Psoas muscle (tissue), 8 donors: ENCODE measurements around the gene RPS6KA3. TPM values are rescaled to one million over a fixed set of nuclear protein-coding genes. Genes with fewer than 3 reads are reported as not detected.

Experiments used
- ATAC-seq, 4 donors: fragments of 200-7000 bp; cut with Tn5 transposase; one replicate each; pipeline ENCODE4 v1.9.1; 2020; ENCODE audit warnings: moderate library complexity in 3 of 4, mild to moderate bottlenecking in 2 of 4
- DNase-seq, 2 donors: peaks; one replicate each; pipeline ENCODE4 v3.0.0-alpha.2; 2020
- H3K27ac ChIP-seq: fragments of 200-600 bp; one replicate; pipeline ENCODE4 v1.8.0; 2022
- H3K27me3 ChIP-seq, 3 donors: fragments of 200-600 bp in 1 of 3; one replicate each; pipeline versions ENCODE4 v1.6.1 to v1.8.0; 2013 to 2022; ENCODE audit warnings: low read length in 2 of 3, mild to moderate bottlenecking in 2 of 3, moderate library complexity in 1 of 3; ENCODE audit not compliant: insufficient read depth in 3 of 3
- H3K36me3 ChIP-seq, 2 donors: fragments of 200-600 bp in 1 of 2; one replicate each; pipeline versions ENCODE4 v1.6.1 to v1.8.0; 2013 to 2022; ENCODE audit warnings: low read depth in 1 of 2, mild to moderate bottlenecking in 1 of 2, moderate library complexity in 1 of 2; ENCODE audit not compliant: insufficient read depth in 1 of 2
- H3K4me1 ChIP-seq: fragments of 200-600 bp; one replicate; pipeline ENCODE4 v1.8.0; 2022
- H3K4me3 ChIP-seq: fragments of 200-600 bp; one replicate; pipeline ENCODE4 v1.8.0; 2022; ENCODE audit warnings: mild to moderate bottlenecking
- H3K9me3 ChIP-seq: fragments of 200-600 bp; one replicate; pipeline ENCODE4 v1.8.0; 2022
- WGBS, 3 donors: extraction: QIAGEN DNeasy Blood & Tissue Kit; methylation state at CpG; one replicate each; pipeline versions ENCODE4 v1.1.6 to v1.1.7; 2013; 5-methylcytosine and 5-hydroxymethylcytosine counted together
- intact Hi-C, 2 donors: fragments of 100-400 bp; cut with DNase I; formaldehyde crosslinking; loops; one replicate each; pipeline versions ENCODE4 v1.11.0 to v1.14.2; 2022
- polyA plus RNA-seq, 3 donors: library from polyadenylated mRNA; stranded (reverse); fragments of 200-250 nt; gene quantifications; one replicate each; pipeline ENCODE4 v1.2.3, GENCODE V29; 2013
- total RNA-seq, 4 donors: library from RNA; stranded (reverse); fragmentation: NEBNext Ultra II Directional in 2 of 4; extraction: Animal tissue kit (Norgen Biotek cat#: 25700) in 2 of 4; gene quantifications; one replicate each; pipeline versions ENCODE4 v1.2.1 to v1.2.4, GENCODE V29; 2021 to 2023
- TF ChIP-seq, protein P1 (sequence below): fragments of 200-600 bp; IDR thresholded peaks from one replicate; pipeline ENCODE4 v1.8.0; 2022; ENCODE audit warnings: antibody characterized with exemption
- donor health status: healthy with polysubstance abuse.
- donor health status: DM: no; HTN: no; CAD: no; lungs with moderate emphysema.
- donor health status: Bipolar disorder and iron deficiency.
- donor health status: healthy.
- donor health status: DM: yes; HTN: yes; CAD: no.
- donor health status: DM: no; HTN: no; CAD: no.
- donor health status: DM: no; HTN: no; CAD: no.
- donor health status: DM: yes; HTN: yes; CAD: no.

Gene RPS6KA3
- total and polyA plus RNA-seq, 7 donors = 35.4 to 91.9 (median 66.2) TPM

DNA sequence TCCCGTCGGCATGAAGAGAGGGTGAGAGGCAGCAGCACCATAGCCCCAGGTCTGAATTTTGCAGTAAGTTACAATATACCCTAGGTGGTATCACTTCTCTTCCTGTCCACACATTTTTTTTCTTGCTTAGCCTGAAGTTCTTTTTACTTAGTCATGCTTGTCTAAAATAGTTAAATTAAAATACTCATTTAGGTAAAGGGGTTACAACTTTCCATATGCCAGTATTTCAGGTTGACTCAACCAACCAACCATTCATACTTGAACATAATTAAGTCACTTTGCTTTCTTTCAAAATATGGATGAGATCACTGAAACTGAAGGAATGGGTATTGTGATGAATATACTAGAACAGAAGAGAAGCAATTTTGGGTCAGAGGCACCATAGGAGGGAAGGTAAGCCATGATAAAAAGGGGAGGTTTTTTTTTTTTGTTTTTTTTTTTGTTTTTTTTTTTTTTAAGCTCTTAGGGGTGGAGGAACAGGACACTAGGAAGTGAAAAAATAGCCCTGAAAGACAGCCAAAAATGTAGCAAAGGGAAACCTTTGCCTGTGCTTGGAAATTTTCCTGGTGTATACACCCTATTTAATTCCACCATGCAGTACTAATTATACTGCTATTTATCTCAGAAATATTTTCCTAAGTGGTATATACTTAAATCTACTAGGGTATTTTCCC lies 41.8 kb downstream of the RPS6KA3 start:
- 51 to 63% (median 63%) methylated on average over 2 of the region's 2 CpGs for WGBS, 3 donors
- Histone ChIP-seq H3K27ac (peak overlapping the region; percentile 42), H3K36me3 (no peaks in the 10 kb centered on the region), H3K4me1 (no peaks in the 10 kb centered on the region), H3K9me3 (no peaks in the 10 kb centered on the region), H3K27me3 (peaks cover 0 to 15% (median 0%) of the 10 kb centered on the region in 3 donors), H3K4me3 (no peak overlapping the region)
- DNase-seq (no peak), ATAC-seq (peak in 2 of 4 donors; percentile 21 to 57)
- intact Hi-C loops = no loop called here
- TF ChIP-seq, protein P1, sequence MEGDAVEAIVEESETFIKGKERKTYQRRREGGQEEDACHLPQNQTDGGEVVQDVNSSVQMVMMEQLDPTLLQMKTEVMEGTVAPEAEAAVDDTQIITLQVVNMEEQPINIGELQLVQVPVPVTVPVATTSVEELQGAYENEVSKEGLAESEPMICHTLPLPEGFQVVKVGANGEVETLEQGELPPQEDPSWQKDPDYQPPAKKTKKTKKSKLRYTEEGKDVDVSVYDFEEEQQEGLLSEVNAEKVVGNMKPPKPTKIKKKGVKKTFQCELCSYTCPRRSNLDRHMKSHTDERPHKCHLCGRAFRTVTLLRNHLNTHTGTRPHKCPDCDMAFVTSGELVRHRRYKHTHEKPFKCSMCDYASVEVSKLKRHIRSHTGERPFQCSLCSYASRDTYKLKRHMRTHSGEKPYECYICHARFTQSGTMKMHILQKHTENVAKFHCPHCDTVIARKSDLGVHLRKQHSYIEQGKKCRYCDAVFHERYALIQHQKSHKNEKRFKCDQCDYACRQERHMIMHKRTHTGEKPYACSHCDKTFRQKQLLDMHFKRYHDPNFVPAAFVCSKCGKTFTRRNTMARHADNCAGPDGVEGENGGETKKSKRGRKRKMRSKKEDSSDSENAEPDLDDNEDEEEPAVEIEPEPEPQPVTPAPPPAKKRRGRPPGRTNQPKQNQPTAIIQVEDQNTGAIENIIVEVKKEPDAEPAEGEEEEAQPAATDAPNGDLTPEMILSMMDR = no peak

DNA sequence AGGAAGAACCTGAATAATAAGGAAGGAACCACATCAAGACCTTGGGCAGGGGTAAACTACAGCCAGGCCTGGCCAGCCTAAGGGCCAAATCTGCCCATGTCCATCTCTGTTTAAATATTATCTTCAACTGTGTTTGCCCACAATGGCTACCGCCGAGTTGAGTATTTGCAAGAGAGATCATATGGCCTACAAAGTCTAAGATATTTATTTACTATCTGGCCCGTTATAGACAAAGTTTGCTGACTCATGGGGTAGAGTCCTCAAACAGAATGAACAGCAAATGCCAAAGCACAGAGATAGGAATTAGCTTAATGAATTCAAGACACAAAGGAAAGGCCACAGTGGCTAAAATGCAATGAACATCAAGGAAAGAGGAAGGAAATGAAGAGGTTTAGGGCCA lies 44.8 kb downstream of the RPS6KA3 start:
- peak in 3 of 4 donors; percentile 17 to 46 (median 32) for ATAC-seq
- WGBS, 3 donors = 30 to 52% (median 48%) methylated on average over 3 of the region's 3 CpGs
- no peaks in the 10 kb centered on the region for H3K36me3 ChIP-seq
- no peaks in the 10 kb centered on the region for H3K9me3 ChIP-seq
- intact Hi-C loops = no loop called here
- no peak for DNase-seq
- TF ChIP-seq, protein P1 = no peak
- H3K27ac ChIP-seq = peak overlapping the region; percentile 56
- no peaks in the 10 kb centered on the region for H3K4me1 ChIP-seq
- no peak overlapping the region for H3K4me3 ChIP-seq
- H3K27me3 ChIP-seq = peaks cover 0 to 9% (median 0%) of the 10 kb centered on the region in 3 donors

DNA sequence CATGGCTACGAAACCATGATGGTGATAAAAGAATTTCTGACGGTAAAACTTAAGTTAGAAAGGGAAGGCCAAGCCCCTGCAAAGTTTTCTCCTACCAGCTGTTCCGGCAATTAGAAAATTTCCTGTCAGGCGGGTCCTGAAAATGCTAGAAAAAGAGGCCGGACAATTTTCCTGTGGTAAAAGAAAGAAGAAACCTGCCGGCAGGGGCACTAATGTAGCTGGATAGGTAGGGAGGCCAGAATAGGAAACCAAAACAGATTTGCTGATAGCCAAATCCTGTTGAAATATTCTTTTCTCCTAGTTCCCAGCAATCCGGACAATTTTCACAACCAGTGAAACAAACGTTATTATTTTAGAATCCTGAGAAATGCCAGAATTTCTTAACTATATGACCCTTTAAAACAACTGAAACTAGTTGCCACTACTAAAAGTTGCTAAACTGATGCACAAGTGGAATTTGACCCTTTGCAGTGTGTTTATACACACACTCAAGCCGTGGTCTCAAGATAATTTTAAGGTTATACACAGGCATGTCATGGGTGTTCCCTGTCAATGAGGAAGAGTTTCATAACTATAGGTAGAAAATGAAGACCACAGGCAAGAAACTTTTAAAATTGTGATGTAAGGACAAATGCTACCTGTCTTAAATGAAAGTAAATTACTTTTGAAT lies 47.7 kb downstream of the RPS6KA3 start:
- 16 to 28% (median 23%) methylated on average over 9 of the region's 9 CpGs for WGBS, 3 donors
- peak overlapping the region; percentile 54 for H3K27ac ChIP-seq

DNA sequence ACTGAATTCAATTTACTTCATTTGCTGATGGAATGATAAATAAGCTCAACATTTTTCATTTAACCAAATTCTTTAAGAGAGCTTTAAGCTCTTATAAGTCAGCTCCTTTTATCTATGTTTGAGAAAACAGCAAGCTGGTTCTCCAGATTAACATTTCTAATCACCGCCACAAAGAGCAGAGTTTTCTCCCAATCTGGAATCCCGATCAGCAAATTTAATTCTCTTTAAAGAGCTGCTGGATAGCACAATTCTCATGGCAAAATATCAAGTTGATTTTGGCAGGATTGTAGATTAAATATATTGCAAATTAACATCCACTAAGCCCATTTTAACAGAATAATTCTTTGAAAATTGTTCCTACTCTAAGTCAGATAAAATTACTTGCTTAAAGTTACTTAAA lies 48.8 kb downstream of the RPS6KA3 start:
- DNase-seq = no peak
- TF ChIP-seq, protein P1 = no peak
- ATAC-seq = no peak
- H3K9me3 ChIP-seq = no peaks in the 10 kb centered on the region
- H3K27ac ChIP-seq = peak overlapping the region; percentile 54
- H3K27me3 ChIP-seq = no peaks in the 10 kb centered on the region
- H3K36me3 ChIP-seq = no peaks in the 10 kb centered on the region
- intact Hi-C loops = no loop called here
- H3K4me3 ChIP-seq = peak overlapping the region; percentile 53
- H3K4me1 ChIP-seq = peaks cover 12% of the 10 kb centered on the region
- 34 to 57% (median 52%) methylated on average over 2 of the region's 2 CpGs for WGBS, 3 donors

More for the DNA sequence above, 47.7 kb downstream of the RPS6KA3 start:
- DNase-seq (no peak), ATAC-seq (peak in 1 of 4 donors; percentile 39)
- TF ChIP-seq, protein P1 = peak; percentile 21
- intact Hi-C loops = no loop called here
- Histone ChIP-seq H3K36me3 (no peaks in the 10 kb centered on the region), H3K27me3 (no peaks in the 10 kb centered on the region), H3K4me1 (peaks cover 12% of the 10 kb centered on the region), H3K4me3 (peak overlapping the region; percentile 53), H3K9me3 (no peaks in the 10 kb centered on the region)
